Keratinocyte (primary cell): ENCODE data around the gene TROAP. TPM values are rescaled to one million over a fixed set of nuclear protein-coding genes. Genes with fewer than 3 reads are reported as not detected.

Source experiments
- DNase-seq: peaks from one replicate; pipeline ENCODE4 v3.0.0-alpha.2; 2011; ENCODE audit warnings: low read depth, missing footprints, low spot score
- FAIRE-seq: peaks from 2 replicates; lab custom pipeline; 2011; peaks lifted over from hg19 to GRCh38; lab: Jason Lieb, UNC
- H2AFZ ChIP-seq: 2 replicates; pipeline ENCODE4 v1.6.0; 2012; ENCODE audit warnings: low read length, control low read depth, inconsistent platforms; ENCODE audit not compliant: control insufficient read depth
- H3K27ac ChIP-seq: 2 replicates; pipeline ENCODE4 v1.5.1; 2011; ENCODE audit warnings: low read length; ENCODE audit not compliant: control insufficient read depth, insufficient read depth
- H3K27me3 ChIP-seq: 3 replicates; pipeline ENCODE4 v1.6.0; 2011; ENCODE audit warnings: low read length; ENCODE audit not compliant: control insufficient read depth, insufficient read depth; ENCODE audit errors: extremely low read depth
- H3K36me3 ChIP-seq, 2 experiments: 2 replicates in 1 of 2; 3 replicates in 1 of 2; pipeline ENCODE4 v1.5.1; 2011; ENCODE audit warnings: low read length in 2 of 2, mild to moderate bottlenecking in 1 of 2; ENCODE audit not compliant: control insufficient read depth in 2 of 2, insufficient read depth in 2 of 2; ENCODE audit errors: extremely low read depth in 1 of 2
- H3K4me1 ChIP-seq: 3 replicates; pipeline ENCODE4 v1.5.1; 2011; ENCODE audit warnings: low read length; ENCODE audit not compliant: control insufficient read depth, insufficient read depth; ENCODE audit errors: extremely low read depth
- H3K4me2 ChIP-seq: 3 replicates; pipeline ENCODE4 v1.6.0; 2011; ENCODE audit warnings: low read depth, low read length; ENCODE audit not compliant: control insufficient read depth, insufficient read depth; ENCODE audit errors: extremely low read depth
- H3K4me3 ChIP-seq, 3 experiments: fragments of 200-600 bp in 1 of 3; sonication (generic) in 1 of 3; 2 replicates in 2 of 3; 3 replicates in 1 of 3; pipeline ENCODE4 v1.5.1; 2011 to 2016; ENCODE audit warnings: low read length in 3 of 3, mild to moderate bottlenecking in 3 of 3, control low read depth in 2 of 3, inconsistent platforms in 1 of 3, low read depth in 1 of 3, mixed read lengths in 1 of 3, mixed run types in 1 of 3, moderate library complexity in 1 of 3; ENCODE audit not compliant: control insufficient read depth in 2 of 3, insufficient read depth in 2 of 3; ENCODE audit errors: extremely low read depth in 1 of 3
- H3K79me2 ChIP-seq: 2 replicates; pipeline ENCODE4 v1.6.0; 2012; ENCODE audit warnings: low read length; ENCODE audit not compliant: control insufficient read depth, insufficient read depth
- H3K9ac ChIP-seq: 3 replicates; pipeline ENCODE4 v1.6.0; 2011; ENCODE audit warnings: low read length; ENCODE audit not compliant: control insufficient read depth, insufficient read depth; ENCODE audit errors: extremely low read depth
- H3K9me1 ChIP-seq: 3 replicates; pipeline ENCODE4 v1.6.0; 2011; ENCODE audit warnings: low read length; ENCODE audit not compliant: control insufficient read depth, insufficient read depth; ENCODE audit errors: extremely low read depth
- H3K9me3 ChIP-seq: 2 replicates; pipeline ENCODE4 v1.5.1; 2012; ENCODE audit warnings: low read depth, low read length; ENCODE audit not compliant: control insufficient read depth
- H4K20me1 ChIP-seq: 3 replicates; pipeline ENCODE4 v1.6.0; 2011; ENCODE audit warnings: low read length; ENCODE audit not compliant: control insufficient read depth, insufficient read depth; ENCODE audit errors: extremely low read depth
- EZH2 ChIP-seq: IDR thresholded peaks from one replicate; pipeline ENCODE4 v1.6.1; 2012; ENCODE audit warnings: inconsistent platforms, mild to moderate bottlenecking, low read length, moderate library complexity
- dilution Hi-C: fragments of 300-500 bp; cut with MboI; formaldehyde crosslinking; loops from one replicate; pipeline ENCODE4 v1.7.0; 2020; ENCODE audit warnings: low sequenced_read_pairs; ENCODE audit not compliant: extremely low pct_ligation_motif_present
- polyA plus RNA-seq, 5 experiments: library from polyadenylated mRNA; depleted of rRNA in 3 of 5; stranded (reverse) in 3 of 5; stranded (forward) in 1 of 5; unstranded in 1 of 5; fragments of >200 nt; gene quantifications; 1 replicate in 1 of 5; 2 replicates in 3 of 5; 3 replicates in 1 of 5; pipeline versions ENCODE4 v1.2.1 to v1.2.3, GENCODE V29; 2011 to 2012; ENCODE audit warnings: missing spikeins in 2 of 5, low read depth in 1 of 5, low replicate concordance in 1 of 5
- TF ChIP-seq, protein P1 (sequence below), 3 experiments: IDR thresholded peaks in 1 of 3; conservative IDR thresholded peaks in 1 of 3; optimal IDR thresholded peaks in 1 of 3; 2 replicates in 2 of 3; 3 replicates in 1 of 3; pipeline versions ENCODE3 to v1.5.1; 2011; ENCODE audit warnings: low read length in 3 of 3, mild to moderate bottlenecking in 3 of 3, moderate library complexity in 2 of 3, control low read depth in 1 of 3, inconsistent platforms in 1 of 3; ENCODE audit not compliant: insufficient read depth in 2 of 3; ENCODE audit errors: extremely low read depth in 1 of 3

Gene TROAP
- polyA plus RNA-seq, 1 donor (not counting 4 experiments of a cell fraction or from before 2014, with no cell fraction given) = 14.1 TPM

DNA sequence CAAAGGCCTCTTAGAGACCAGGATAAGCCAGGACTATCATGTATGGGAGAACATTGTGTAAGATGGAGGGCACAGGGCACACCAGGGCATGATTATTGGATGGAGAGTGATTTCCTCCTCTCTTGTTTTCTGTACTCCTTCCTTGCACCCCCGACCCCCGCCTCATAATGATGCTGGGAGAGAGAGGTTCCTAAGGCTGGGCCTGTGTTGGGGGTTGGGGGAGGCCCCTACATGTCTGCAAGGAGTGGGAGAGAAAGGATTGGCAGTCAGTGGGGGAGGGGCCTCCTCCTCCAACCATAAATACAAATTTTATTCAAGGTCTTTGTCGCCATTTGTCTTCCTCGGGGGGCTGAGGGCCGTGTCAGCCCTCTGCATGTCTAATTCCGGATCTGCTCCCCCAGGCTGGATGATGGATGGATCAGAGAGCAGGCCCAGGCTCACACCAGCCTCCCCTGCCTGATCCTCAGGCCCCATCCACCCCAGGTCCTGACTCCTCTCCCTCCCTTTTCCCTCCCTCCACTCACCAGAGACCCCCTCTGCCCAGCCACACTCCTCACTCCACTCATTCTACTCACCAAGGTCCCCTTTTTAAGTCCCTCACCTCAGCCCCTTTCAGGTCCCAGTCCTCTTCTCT lies 15.9 kb downstream of the TROAP start:
- Histone ChIP-seq H2AFZ (no peak overlapping the region), H3K4me3 (no peak overlapping the region), H3K9ac (no peak overlapping the region), H3K4me1 (peaks cover 13% of the 10 kb centered on the region), H3K9me3 (no peaks in the 10 kb centered on the region), H4K20me1 (no peaks in the 10 kb centered on the region), H3K9me1 (no peaks in the 10 kb centered on the region), H3K27ac (no peak overlapping the region), H3K36me3 (no peaks in the 10 kb centered on the region), H3K27me3 (peaks cover 49% of the 10 kb centered on the region), H3K79me2 (no peaks in the 10 kb centered on the region), H3K4me2 (no peak overlapping the region)
- TF ChIP-seq, protein P1, sequence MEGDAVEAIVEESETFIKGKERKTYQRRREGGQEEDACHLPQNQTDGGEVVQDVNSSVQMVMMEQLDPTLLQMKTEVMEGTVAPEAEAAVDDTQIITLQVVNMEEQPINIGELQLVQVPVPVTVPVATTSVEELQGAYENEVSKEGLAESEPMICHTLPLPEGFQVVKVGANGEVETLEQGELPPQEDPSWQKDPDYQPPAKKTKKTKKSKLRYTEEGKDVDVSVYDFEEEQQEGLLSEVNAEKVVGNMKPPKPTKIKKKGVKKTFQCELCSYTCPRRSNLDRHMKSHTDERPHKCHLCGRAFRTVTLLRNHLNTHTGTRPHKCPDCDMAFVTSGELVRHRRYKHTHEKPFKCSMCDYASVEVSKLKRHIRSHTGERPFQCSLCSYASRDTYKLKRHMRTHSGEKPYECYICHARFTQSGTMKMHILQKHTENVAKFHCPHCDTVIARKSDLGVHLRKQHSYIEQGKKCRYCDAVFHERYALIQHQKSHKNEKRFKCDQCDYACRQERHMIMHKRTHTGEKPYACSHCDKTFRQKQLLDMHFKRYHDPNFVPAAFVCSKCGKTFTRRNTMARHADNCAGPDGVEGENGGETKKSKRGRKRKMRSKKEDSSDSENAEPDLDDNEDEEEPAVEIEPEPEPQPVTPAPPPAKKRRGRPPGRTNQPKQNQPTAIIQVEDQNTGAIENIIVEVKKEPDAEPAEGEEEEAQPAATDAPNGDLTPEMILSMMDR (optimal IDR thresholded peaks at IDR 0.05 in 1 of 3, IDR thresholded peaks at IDR 0.05 in 1 of 3, conservative IDR thresholded peaks at IDR 0.05 in 1 of 3; ENCODE audit: extremely low read depth in 1 of 3, insufficient read depth in 2 of 3, low read length in 3 of 3) = no peak
- no peak for TF ChIP-seq EZH2
- FAIRE-seq (no peak), DNase-seq (no peak)
- dilution Hi-C loops = no loop called here

GRCh38 chr12:49339464-49339861 lies 16.4 kb downstream of the TROAP start:
- dilution Hi-C loops = no loop called here
- peaks cover 53% of the 10 kb centered on the region for H3K27me3 ChIP-seq

More at GRCh38 chr12:49339464-49339861, 16.4 kb downstream of the TROAP start:
- no peak overlapping the region for H2AFZ ChIP-seq
- H3K36me3 ChIP-seq = no peaks in the 10 kb centered on the region
- DNase-seq (no peak), FAIRE-seq (no peak)
- no peaks in the 10 kb centered on the region for H4K20me1 ChIP-seq
- no peaks in the 10 kb centered on the region for H3K79me2 ChIP-seq
- no peak overlapping the region for H3K4me3 ChIP-seq
- H3K9me1 ChIP-seq = no peaks in the 10 kb centered on the region
- H3K9ac ChIP-seq = no peak overlapping the region
- H3K9me3 ChIP-seq = no peaks in the 10 kb centered on the region
- no peak overlapping the region for H3K4me2 ChIP-seq
- no peak for TF ChIP-seq EZH2
- TF ChIP-seq, protein P1 (optimal IDR thresholded peaks at IDR 0.05 in 1 of 3, IDR thresholded peaks at IDR 0.05 in 1 of 3, conservative IDR thresholded peaks at IDR 0.05 in 1 of 3; ENCODE audit: extremely low read depth in 1 of 3, insufficient read depth in 2 of 3, low read length in 3 of 3) = no peak
- H3K27ac ChIP-seq = no peak overlapping the region
- peaks cover 13% of the 10 kb centered on the region for H3K4me1 ChIP-seq
